DMS153 treated with DMSO at 0.1 percent for 48 hours (cell line): Measurements from ENCODE around the gene TBX6.

Experiments used
- DNase-seq: peaks from one replicate; lab custom pipeline; 2025; ENCODE audit not compliant: unreplicated experiment; lab: John Stamatoyannopoulos, UW

Gene TBX6

GRCh38 chr16:30114411-30114810 lies 22.7 kb upstream of the TBX6 start:
- DNase-seq, result no peak

- DNase-seq, result no peak
Observed at GRCh38 chr16:30113711-30114333, 22.1 kb upstream of the TBX6 start.

GRCh38 chr16:30113031-30113710 lies 21.4 kb upstream of the TBX6 start, which contains the start of gene GDPD3:
Gene GDPD3, minus strand, starts transcription at chr16:30113537. Its CDS starts 59 bp downstream, at chr16:30113478.
- no peak for DNase-seq

GRCh38 chr16:30112197-30113030 lies 20.7 kb upstream of the TBX6 start:
- peak; percentile 34 for DNase-seq

GRCh38 chr16:30110661-30111060 lies 18.9 kb upstream of the TBX6 start:
- DNase-seq, result no peak

GRCh38 chr16:30108059-30108850 lies 16.5 kb upstream of the TBX6 start:
- DNase-seq, result no peak

- DNase-seq, result no peak
Observed at GRCh38 chr16:30104492-30104891, 12.8 kb upstream of the TBX6 start.

- DNase-seq, result no peak
Observed at GRCh38 chr16:30104090-30104489, 12.4 kb upstream of the TBX6 start.

- DNase-seq, result no peak
Observed at GRCh38 chr16:30096862-30097563, 5.3 kb upstream of the TBX6 start.

- peak; percentile 70 for DNase-seq
Observed at GRCh38 chr16:30096105-30096861, 4.6 kb upstream of the TBX6 start, which contains the start of gene YPEL3. Gene YPEL3, minus strand, starts transcription at chr16:30096213. Its CDS starts 731 bp downstream, at chr16:30095482.

- DNase-seq, result no peak
Observed at GRCh38 chr16:30095166-30096078, 3.7 kb upstream of the TBX6 start.

- DNase-seq, result no peak
Observed at GRCh38 chr16:30094541-30095165, 2.9 kb upstream of the TBX6 start.

- DNase-seq, result peak; percentile 83
Observed at GRCh38 chr16:30092373-30093010, 768 bp upstream of the TBX6 start.

- DNase-seq, result no peak
Observed at GRCh38 chr16:30090610-30091331, 953 bp downstream of the TBX6 start.

GRCh38 chr16:30088832-30089624 lies 2.7 kb downstream of the TBX6 start:
- DNase-seq, result no peak

GRCh38 chr16:30088237-30088831 lies 3.4 kb downstream of the TBX6 start:
- DNase-seq, result no peak
